ENCODE data around the gene CLEC16A. TPM values are rescaled to one million over a fixed set of nuclear protein-coding genes. Genes with fewer than 3 reads are reported as not detected.
A peak's percentile ranks its signal among the peaks of the same experiment; 100 is the strongest.

CLEC16A gene
- total RNA-seq, 1 experiment from 2014 or later: 12.7 TPM

- no peak for DNase-seq (ENCODE audit: low spot score)
Observed at GRCh38 chr16:10987361-10988163, 43.2 kb downstream of the CLEC16A start.

DNA sequence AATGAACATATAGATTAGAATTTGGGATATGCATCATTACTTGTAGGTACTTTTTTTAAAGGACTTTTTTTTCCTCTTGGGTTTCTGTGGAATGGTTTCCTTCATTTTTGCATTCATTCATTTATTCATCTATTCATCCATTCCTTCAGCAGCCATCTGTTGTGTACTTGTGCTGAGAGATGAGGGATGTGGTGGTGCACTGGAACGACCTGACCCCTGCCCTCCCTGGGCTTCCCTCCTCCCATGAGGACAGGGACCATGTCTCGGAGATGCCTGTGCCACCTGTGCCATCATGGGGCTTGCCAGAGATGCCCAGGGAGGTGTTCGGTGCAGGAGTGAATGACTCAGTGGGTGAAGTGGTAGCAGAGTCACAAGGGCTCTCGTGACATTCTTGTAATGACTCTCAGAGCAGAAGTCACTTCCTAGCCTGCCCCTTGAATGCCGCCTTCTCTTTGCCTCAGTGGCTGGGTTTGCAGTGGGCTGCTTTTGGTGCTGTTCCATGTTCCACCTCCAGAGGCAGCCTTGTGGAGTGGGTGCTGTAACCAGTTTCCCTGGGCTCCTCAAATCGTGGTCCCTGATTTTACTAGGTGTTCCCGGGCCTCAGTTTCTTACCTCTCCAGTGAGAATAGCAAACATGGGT, 43.9 kb downstream of the CLEC16A start:
- DNase-seq (ENCODE audit: low spot score): no peak

DNA sequence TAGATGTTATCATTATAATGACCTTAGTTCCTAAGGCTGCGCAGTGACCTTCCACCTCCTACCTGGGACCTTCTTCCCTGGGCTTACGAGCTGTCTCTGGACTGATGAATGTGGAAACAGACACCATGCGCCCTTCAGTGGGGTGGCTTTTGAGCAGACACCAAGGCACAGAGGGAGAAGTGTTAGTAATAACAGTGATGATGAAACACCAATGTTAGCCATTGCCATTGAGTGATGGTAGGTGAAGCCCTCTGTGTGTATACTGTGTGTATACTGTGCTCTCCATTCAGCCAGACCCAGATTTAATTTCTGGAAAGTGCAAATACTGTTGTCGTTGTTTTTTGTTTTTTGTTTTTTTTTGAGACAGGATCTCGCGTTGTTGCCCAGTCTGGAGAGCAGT, 44.5 kb downstream of the CLEC16A start:
- no peak for DNase-seq (ENCODE audit: low spot score)

DNA sequence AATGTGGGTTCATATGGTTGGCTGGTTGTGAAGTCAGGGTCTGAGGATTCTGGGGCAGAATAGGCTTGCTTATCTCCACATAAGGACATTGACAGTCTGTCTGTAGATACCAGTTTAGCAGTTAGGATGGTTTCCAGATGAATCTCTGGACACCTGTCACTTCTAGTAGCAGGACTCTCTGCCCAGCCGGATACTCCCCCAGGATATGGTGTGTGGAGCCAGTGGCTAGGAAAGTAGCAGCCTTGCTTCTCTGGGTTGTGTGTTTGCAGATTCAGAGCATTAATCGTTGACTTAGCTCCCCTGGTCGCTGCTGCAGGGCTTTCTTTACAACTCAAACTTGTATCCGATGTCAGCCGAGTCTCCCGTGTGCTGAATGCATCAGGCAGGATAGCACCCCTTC, 45.2 kb downstream of the CLEC16A start:
- no peak for DNase-seq (ENCODE audit: low spot score)

DNA sequence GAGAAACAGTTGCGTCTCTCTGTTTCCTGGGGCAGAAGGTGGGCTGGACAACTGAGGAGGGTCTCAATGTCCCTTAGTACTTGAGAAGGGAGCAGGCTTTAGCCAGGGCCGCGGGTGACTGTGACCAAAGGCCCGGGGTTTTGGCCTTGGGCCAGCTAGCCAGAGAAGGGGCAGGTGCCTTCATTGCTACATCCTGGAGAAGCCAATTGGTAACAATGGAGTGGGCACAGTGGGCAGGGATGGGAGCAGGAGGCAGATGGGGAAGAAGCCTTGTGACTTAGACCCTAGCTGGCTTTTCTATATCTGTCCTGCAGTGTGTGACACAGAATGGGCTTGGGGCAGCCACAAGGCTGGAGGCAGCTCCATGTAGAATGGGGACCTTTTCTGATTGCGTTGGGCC, 46.0 kb downstream of the CLEC16A start:
- no peak for DNase-seq (ENCODE audit: low spot score)

DNA sequence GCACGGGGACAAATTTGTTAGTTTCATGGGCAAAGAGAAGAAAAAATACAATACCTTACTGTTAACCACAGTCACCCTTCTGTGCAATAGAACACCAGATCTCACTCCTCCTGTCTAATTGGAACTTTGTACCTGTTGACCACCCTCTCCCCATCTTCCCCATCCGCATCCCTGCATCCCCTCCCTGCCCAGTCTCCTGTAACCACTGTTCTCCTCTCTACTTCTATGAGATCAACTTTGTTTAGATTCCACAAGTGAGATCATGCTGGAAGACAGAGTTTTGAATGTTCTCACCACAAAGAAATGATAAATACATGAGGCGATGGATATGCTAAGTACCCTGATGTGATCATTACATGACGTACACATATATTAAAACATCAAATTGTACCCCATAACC, 47.7 kb downstream of the CLEC16A start:
- DNase-seq (ENCODE audit: low spot score): no peak

DNA sequence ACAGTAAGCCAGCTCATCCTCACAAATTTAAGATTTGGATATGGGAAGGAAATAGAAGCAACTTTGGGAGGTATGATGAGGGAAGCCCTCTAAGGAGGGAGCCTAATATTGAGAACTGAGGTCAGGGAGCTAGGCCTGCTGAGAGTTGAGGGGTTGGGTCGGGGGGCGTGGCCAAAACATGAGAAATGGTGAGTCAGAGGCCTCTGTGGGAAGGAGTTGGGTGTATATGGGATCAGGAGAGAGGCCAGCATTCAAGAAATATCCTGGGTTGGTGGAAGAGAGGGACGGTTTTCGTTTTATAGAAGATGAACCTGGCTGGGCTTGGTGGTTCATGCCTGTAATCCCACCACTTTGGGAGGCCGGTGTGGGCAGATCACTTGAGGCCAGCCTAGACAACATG, 48.4 kb downstream of the CLEC16A start:
- peak; percentile 24 for DNase-seq (ENCODE audit: low spot score)

- DNase-seq (ENCODE audit: low spot score): no peak
Observed at GRCh38 chr16:10993649-10994048, 49.3 kb downstream of the CLEC16A start.

DNA sequence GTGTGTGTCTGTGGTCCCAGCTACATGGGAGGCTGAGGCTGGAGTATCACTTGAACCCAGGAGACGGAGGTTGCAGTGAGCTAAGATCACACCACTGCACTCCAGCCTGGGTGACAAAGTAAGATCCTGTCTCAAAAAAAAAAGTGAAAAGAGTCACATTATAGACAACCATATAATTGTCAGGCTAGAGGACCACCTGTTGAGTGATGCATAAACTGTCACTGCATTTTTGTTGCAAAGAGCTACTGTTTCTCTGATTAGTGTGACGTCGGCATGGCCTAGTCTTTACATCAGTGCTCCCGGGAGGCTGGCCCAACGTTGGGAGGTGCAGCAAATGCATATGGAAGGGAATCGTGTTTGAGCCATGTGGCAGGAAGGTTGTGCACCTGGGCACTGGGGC, 50.2 kb downstream of the CLEC16A start:
- DNase-seq (ENCODE audit: low spot score): no peak

DNA sequence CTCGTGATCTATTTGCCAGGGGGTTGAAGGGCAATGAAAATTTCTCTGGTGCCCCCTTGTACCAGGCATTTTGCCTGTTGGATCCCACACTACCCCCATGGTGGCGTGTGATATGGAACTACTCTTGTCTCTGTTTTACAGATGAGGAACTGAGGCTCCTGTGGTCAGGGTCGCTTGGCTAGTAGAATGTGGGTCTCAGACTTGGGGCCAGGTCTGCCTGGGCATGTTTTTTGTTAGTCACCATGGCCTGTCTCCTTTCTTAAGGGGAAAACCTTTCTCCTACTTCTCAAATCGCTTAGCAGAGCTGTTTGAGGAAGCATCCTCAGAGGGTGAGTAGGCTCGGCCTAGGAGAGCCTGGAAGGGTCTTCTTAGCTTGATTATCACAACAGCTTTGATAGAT, 51.2 kb downstream of the CLEC16A start:
- no peak for DNase-seq (ENCODE audit: low spot score)

DNA sequence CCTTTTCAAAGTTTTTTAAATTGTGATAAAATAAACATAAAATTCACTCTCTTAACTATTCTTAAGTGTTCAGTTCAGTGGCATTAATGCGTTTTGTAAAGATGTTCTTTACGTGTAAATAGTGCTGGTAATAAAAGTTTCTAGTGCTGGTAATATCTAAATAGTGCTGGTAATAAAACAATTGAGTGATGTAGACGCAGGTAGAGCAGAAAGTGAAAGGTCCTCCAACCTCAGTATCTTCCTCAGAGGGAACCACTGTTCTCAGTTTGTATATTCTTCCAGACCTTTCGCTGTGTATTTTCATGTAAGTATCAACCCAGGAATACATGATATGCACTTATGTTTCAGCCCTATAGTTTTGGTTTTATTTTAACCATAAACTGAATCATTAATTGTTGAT, 53.1 kb downstream of the CLEC16A start:
- DNase-seq (ENCODE audit: low spot score): no peak

DNA sequence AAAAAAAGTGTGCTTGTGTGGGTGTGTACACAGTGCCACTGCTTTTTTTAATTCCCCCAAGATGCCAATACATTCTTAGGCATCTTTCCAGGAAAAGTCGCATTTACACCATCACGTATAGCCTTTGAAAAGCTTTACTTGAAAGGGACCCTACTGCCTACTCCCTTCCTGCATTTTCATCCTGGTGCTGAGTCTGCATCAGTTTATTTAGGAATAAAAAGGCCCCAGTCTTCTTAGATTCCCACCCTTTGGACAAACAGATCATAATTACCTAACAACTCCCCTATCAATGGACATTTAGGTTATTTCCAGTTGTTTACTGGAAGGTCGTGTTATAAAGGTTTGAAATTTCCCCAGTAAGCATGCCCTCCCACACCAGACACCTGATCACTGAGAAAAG, 54.9 kb downstream of the CLEC16A start:
- no peak for DNase-seq (ENCODE audit: low spot score)

- DNase-seq (ENCODE audit: low spot score): no peak
Observed at GRCh38 chr16:11001611-11002010, 57.2 kb downstream of the CLEC16A start.

GRCh38 chr16:11003141-11003540, 58.8 kb downstream of the CLEC16A start:
- DNase-seq (ENCODE audit: low spot score): no peak

DNA sequence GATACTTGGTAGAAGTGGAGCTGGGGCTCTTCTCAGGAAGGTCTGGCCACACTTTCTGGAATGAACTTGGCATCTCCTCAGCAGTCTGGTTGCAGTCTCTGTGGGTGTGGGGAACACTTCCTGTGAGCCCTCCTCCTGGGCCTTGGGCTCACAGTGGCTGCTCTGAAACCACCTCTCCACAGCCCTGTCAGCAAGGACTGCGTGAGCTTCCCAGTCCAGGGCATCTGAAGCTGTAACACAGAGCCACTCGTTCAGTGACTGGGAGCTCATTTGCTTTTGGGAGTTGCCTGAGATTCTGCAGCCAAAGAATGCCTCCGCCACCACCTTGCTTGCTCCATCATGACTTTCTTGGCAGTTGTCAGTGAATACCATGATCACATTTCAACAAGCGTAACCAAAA, 60.0 kb downstream of the CLEC16A start:
- DNase-seq (ENCODE audit: low spot score): no peak

- DNase-seq (ENCODE audit: low spot score): no peak
Observed at GRCh38 chr16:11004973-11005610, 60.7 kb downstream of the CLEC16A start.

DNA sequence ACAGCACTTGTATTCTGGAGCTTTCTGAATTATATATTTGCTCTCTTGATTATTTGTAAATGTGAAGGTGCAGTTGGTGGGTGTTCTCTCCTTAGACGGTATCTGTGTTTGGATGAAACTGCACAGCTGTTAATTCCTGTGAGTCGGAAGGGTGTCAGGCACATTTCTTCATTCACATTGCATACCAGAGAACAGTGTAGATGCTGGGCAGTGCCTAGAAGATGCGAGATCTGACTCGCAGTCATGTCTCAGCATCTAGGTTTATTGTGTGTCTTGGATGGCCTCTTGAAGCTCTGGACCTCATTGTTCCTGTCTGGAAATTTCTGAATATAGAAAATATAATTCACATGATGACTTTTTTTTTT, 61.2 kb downstream of the CLEC16A start:
- DNase-seq (ENCODE audit: low spot score): no peak

DNA sequence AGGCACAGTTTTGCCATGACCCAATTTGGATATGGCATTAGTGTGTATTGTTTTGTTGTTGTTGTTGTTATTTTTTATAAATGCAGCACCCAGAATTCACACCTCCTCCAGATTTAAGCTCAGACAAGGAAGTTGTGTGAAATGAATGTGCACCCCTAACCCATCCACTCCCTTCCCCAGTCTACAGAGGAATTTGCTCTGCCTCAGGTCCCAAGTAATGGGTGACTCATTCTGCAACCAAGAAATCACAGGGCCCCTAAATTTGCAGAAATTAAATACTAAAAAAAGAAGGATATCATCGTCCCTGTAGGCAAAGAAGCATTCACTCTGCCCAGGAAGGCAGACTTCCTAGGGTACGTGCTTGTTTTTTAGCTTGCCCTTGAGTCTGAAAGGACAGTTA, 62.3 kb downstream of the CLEC16A start:
- no peak for DNase-seq (ENCODE audit: low spot score)

DNA sequence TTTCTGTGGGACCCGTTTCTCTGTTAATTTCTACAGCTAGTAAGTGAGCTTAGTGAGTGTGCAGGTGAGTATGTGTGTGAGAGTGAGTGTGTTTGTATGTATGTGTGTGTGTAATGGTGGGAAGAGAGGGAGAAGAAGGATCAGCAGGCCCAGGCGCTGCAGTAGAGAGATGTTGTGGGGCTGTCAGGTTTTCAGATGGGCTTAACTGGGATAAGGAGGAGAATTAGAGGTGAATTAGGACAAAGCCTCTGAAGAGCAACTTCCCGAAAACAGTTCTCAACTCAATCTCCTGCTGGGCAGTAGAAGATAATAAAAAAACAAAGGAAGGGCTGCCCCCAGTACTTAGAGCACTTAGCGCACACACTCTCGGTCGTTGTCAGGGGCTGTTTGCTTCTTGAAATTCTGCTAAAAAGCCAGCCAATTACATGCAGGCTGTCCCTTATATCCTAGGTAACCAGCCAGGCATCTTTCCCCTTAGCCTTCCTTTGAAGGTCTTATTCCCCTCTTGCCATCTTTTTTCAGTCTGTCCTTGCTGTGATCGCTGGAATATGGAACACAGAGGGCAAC, 63.4 kb downstream of the CLEC16A start:
- no peak for DNase-seq (ENCODE audit: low spot score)

GRCh38 chr16:11009027-11009755, 64.8 kb downstream of the CLEC16A start:
- no peak for DNase-seq (ENCODE audit: low spot score)

- DNase-seq (ENCODE audit: low spot score): no peak
Observed at GRCh38 chr16:11010575-11011221, 66.3 kb downstream of the CLEC16A start.

All from HT-29 (cell line).